GM12801 (cell line): ENCODE results near the gene PRSS22.

Source experiments
- TF ChIP-seq, protein P1 (sequence below): IDR thresholded peaks from one replicate; pipeline ENCODE4 v1.5.1; 2011; ENCODE audit warnings: control low read depth; ENCODE audit not compliant: insufficient read length; ENCODE audit errors: extremely low read depth

PRSS22 gene

DNA sequence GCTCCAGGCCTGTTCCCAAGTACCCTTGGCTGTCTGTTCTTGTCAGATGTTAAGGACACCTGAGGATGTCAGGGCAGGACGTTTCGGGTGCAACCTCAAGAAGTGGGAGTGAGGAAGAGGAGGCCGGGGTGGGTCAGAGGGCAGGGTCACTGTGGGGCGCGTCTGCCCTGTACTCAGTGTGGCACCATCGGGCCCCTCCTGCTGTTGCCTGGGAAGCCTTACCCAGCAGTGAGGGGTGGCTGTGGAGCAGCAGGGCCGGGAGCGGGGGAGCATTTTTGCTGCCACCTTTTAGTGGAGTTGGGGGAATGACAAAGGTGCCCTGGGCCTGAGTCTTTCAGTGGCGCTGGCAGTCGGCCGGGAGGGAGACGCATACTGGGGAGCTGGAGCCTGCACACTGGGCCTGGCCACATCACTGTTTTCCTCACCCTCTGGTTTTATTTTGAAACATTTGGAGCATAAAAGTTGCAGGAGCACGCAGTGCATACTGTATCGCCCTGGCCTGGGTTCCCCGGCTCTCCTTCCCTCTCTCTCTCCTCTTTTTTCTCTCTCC lies 42.6 kb upstream of the PRSS22 start:
- TF ChIP-seq, protein P1, sequence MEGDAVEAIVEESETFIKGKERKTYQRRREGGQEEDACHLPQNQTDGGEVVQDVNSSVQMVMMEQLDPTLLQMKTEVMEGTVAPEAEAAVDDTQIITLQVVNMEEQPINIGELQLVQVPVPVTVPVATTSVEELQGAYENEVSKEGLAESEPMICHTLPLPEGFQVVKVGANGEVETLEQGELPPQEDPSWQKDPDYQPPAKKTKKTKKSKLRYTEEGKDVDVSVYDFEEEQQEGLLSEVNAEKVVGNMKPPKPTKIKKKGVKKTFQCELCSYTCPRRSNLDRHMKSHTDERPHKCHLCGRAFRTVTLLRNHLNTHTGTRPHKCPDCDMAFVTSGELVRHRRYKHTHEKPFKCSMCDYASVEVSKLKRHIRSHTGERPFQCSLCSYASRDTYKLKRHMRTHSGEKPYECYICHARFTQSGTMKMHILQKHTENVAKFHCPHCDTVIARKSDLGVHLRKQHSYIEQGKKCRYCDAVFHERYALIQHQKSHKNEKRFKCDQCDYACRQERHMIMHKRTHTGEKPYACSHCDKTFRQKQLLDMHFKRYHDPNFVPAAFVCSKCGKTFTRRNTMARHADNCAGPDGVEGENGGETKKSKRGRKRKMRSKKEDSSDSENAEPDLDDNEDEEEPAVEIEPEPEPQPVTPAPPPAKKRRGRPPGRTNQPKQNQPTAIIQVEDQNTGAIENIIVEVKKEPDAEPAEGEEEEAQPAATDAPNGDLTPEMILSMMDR, result no peak

DNA sequence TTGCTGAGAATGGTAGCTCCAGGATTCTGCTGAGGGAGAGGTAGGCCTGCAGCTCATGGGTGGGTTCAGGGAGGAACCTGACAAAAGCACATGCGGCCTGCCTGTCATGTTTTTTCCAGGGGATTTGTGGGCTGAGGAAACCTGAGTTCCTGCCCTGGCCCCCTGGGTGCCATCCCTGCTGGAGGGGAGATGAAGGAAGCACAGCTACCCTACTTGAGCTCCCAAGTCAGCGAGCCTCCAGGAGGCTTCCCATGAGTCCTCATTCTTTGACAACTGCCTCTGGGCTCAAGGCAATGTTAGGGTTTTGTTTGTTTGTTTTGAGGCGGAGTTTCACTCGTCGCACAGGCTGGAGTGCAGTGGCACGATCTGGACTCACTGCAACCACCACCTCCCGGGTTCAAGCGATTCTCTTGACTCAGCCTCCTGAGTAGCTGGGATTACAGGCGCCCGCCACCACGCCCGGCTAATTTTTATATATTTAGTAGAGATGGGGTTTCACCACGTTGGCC lies 41.6 kb upstream of the PRSS22 start:
- TF ChIP-seq, protein P1, result no peak

- TF ChIP-seq, protein P1, result no peak
These were observed 41.0 kb upstream of the PRSS22 start for GRCh38 chr16:2898831-2899563.

GRCh38 chr16:2897110-2897509 lies 39.1 kb upstream of the PRSS22 start:
- TF ChIP-seq, protein P1, result no peak

DNA sequence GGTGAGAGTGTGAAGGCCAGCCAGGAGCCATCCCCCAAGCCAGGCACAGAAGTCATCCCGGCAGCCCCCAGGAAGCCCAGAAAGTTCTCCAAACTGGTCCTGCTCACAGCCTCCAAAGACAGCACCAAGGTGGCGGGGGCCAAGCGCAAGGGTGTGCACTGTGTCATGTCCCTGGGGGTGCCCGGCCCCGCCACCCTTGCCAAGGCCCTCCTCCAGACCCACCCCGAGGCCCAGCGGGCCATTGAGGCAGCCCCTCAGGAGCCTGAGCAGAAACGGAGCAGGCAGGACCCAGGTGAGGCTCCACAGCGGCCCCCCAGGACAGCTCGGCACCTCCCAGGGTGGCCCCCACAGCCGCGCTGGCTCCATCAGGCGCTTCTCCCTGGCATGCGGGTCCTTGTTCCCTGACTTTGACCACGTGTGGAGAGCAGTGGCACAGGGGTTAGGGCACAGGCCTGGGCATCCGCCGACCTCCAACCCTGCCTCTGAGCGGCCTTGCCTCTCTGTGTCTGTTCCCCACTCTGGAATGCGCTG lies 38.6 kb upstream of the PRSS22 start:
- TF ChIP-seq, protein P1, result no peak

GRCh38 chr16:2895813-2896212 lies 37.8 kb upstream of the PRSS22 start:
- TF ChIP-seq, protein P1, result no peak

DNA sequence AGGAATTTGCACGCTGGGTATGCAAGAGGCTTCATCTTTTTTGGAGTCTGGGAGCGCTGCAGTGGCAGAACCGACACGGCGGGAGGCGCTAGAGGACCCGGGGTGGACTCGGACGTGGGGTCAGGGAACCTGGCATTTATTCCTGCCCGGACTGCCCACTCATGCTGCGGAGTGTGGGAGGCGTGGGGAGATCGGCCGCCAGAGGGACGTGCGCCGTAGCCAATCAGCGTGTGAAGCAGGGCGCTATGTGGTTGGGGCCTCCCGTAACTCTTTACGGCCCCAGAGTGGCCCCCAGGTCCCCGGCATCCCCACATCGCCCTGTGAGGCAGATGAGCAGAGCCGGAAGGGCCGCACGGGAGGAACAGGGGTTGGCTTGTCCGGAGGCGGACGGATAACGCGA lies 36.3 kb upstream of the PRSS22 start:
- TF ChIP-seq, protein P1, result no peak
